Measurements from ENCODE around the gene SDF4. TPM values are rescaled to one million over a fixed set of nuclear protein-coding genes. Genes with fewer than 3 reads are reported as not detected.

SDF4 gene
- total RNA-seq, 2 experiments from 2014 or later: 81.5 to 87.5 TPM

DNA sequence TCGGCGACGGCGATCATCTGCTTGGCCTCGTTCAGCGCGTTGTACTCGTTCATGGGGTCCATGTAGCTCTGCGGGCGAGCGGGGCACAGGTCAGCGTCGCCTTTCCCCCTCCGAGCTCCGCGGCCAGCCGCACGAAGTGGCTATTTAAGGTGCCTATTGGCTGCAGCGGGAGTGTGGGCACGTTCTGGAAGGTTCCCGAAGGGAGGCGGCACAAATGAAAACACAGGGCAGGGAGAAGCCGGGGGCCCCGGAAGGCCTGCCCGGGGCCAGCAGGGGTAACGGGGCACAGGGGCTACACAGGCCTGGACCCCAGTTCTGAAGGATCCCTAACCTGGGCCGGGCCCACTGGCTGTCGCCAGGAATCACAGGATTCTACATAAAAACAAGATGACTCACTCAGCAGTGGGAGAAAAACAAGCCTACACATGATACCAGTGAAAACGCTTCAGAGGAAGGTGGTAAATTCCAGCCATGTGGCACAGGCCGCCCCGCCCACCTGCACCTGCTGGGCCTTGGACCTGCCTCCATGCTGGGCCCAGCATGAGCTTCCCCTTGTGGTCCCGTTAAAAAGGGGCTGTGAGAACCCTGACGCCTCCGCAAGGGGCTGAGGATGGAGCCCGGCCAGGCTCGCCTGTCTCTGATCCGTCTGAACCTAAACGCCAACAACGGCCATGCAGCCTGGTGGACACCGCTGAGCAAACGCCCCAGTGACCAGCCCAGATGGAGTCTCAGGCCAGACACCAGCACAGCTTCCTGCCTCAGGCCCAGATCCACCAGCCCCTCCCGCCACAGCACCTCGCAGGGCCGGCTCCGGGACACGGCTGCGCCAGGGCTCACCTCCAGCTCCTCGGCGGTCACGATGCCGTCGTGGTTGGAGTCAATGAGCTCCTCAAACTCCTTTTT is 13.9 kb downstream of the SDF4 start:
- CTCF ChIA-PET: interaction anchor here (3.3 kb wide), 1 partner anchor 96 kb away, joined by 17 read pairs; no protein-coding TSS in a partner anchor
- no peak for ATAC-seq

GRCh38 chr1:1216770-1217620 is 14.8 kb downstream of the SDF4 start:
- DNase-seq (peak; percentile 43), ATAC-seq (no peak)
- intact Hi-C loops (cut with micrococcal nuclease): no loop called here
- H3K4me1 Mint-ChIP-seq (ENCODE audit: low read depth): peaks cover 44% of the 10 kb centered on the region
- H3K27ac Mint-ChIP-seq: peak overlapping the region; percentile 83
- ChIA-PET CTCF (interaction anchor here (3.3 kb wide), 1 partner anchor 95 kb away, joined by 17 read pairs; no protein-coding TSS in a partner anchor), POLR2A (interaction anchor here (1.7 to 8.4 kb wide), 3 partner anchors 11 to 18 kb away, joined by 5 to 64 read pairs (median 18); partner anchors contain the start of genes B3GALT6, SDF4 and TNFRSF18)
- no peaks in the 10 kb centered on the region for H3K9me3 Mint-ChIP-seq
- peaks cover 29% of the 10 kb centered on the region for H3K36me3 Mint-ChIP-seq (ENCODE audit: low read depth)
- no peaks in the 10 kb centered on the region for H3K27me3 Mint-ChIP-seq
- TF ChIP-seq CTCF (IDR thresholded peaks at IDR 0.05): no peak
- peak overlapping the region; percentile 1 for H3K4me3 Mint-ChIP-seq

More for the DNA sequence above, 13.9 kb downstream of the SDF4 start:
- no peak overlapping the region for H3K4me3 Mint-ChIP-seq
- no peaks in the 10 kb centered on the region for H3K27me3 Mint-ChIP-seq
- H3K9me3 Mint-ChIP-seq: no peaks in the 10 kb centered on the region
- POLR2A ChIA-PET: interaction anchor here (1.5 to 8.4 kb wide), 3 partner anchors 10 to 11 kb away, joined by 9 to 64 read pairs (median 18); partner anchors contain the start of genes B3GALT6, SDF4 and TNFRSF18
- peaks cover 44% of the 10 kb centered on the region for H3K4me1 Mint-ChIP-seq (ENCODE audit: low read depth)
- H3K36me3 Mint-ChIP-seq (ENCODE audit: low read depth): peaks cover 29% of the 10 kb centered on the region
- TF ChIP-seq CTCF (IDR thresholded peaks at IDR 0.05): no peak
- peak; percentile 47 for DNase-seq
- peak overlapping the region; percentile 76 for H3K27ac Mint-ChIP-seq
- intact Hi-C loops (cut with micrococcal nuclease): no loop called here

DNA sequence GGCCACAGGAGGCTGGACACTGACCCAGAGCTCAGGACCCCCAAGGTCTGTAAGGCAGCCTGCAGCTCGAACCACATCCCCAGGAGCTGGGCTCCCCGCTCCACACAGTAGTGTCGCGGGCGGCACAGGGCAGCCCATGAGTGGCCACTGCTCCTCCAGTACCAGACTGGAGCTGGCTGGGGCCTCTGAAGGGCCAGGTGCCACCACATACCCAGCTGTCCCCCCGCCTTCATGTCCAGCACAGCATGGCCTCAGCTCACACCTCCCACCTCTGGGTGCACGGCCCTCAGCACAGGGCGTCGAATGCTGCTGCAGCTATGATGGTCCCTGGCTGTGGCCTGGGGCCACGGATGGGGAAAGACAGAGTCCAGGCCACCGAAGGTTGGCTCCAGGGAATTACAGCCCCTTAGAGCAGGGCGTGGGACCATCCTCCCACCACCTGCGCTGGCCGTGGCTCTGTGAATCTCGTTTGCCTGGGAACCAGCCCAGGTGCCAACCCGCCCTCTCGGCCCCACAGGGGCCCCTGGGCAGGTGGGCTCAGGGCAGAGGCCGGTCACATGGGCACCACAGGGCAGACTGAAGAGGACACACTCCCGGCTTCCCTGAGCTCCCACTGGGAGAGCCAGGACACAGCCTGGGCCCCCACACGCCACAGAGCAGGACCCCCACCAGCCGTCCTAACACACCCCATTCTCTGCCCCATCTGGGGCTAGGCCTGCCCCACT is 15.8 kb downstream of the SDF4 start:
- intact Hi-C loops (cut with micrococcal nuclease): no loop called here
- no peaks in the 10 kb centered on the region for H3K27me3 Mint-ChIP-seq
- peak overlapping the region; percentile 83 for H3K27ac Mint-ChIP-seq
- ChIA-PET CTCF (interaction anchor here (1.2 to 3.3 kb wide), 2 partner anchors 15 to 94 kb away, joined by 4 to 17 read pairs; no protein-coding TSS in a partner anchor), POLR2A (interaction anchor here (1.1 to 8.4 kb wide), 4 partner anchors 10 to 19 kb away, joined by 3 to 64 read pairs (median 12); partner anchors contain the start of genes B3GALT6, SDF4 and TNFRSF18)
- peaks cover 45% of the 10 kb centered on the region for H3K4me1 Mint-ChIP-seq (ENCODE audit: low read depth)
- no peak for TF ChIP-seq CTCF (IDR thresholded peaks at IDR 0.05)
- H3K9me3 Mint-ChIP-seq: no peaks in the 10 kb centered on the region
- ATAC-seq (no peak), DNase-seq (no peak)
- H3K36me3 Mint-ChIP-seq (ENCODE audit: low read depth): peaks cover 28% of the 10 kb centered on the region
- H3K4me3 Mint-ChIP-seq: peak overlapping the region; percentile 1

GRCh38 chr1:1215080-1215676 is 16.6 kb downstream of the SDF4 start:
- peaks cover 30% of the 10 kb centered on the region for H3K36me3 Mint-ChIP-seq (ENCODE audit: low read depth)
- intact Hi-C loops (cut with micrococcal nuclease): no loop called here
- CTCF ChIA-PET: interaction anchor here (1.2 kb wide), 1 partner anchor 16 kb away, joined by 4 read pairs; no protein-coding TSS in a partner anchor
- H3K4me3 Mint-ChIP-seq: peak overlapping the region; percentile 76
- H3K4me1 Mint-ChIP-seq (ENCODE audit: low read depth): peaks cover 49% of the 10 kb centered on the region
- ATAC-seq: no peak
- DNase-seq: no peak
- TF ChIP-seq CTCF (IDR thresholded peaks at IDR 0.05): no peak
- POLR2A ChIA-PET: interaction anchor here (1.0 to 8.4 kb wide), 5 partner anchors 9 to 20 kb away, joined by 3 to 64 read pairs (median 5); partner anchors contain the start of genes B3GALT6, SDF4 and TNFRSF18
- H3K27me3 Mint-ChIP-seq: no peaks in the 10 kb centered on the region
- H3K27ac Mint-ChIP-seq: peak overlapping the region; percentile 69
- no peaks in the 10 kb centered on the region for H3K9me3 Mint-ChIP-seq

Data from activated CD8-positive, alpha-beta T cell treated with anti-CD3 and anti-CD28 coated beads for 36 hours (primary cell).